ENCODE measurements around the gene MVP.

Gene MVP

GRCh38 chr16:29834079-29834478 lies 13.8 kb downstream of the MVP start:
- Histone ChIP-seq H3K27me3 (ENCODE audit: control insufficient read depth, insufficient read depth, low read length) (no peaks in the 10 kb centered on the region), H3K4me1 (ENCODE audit: control insufficient read depth, insufficient read depth, low read length) (no peaks in the 10 kb centered on the region), H3K9ac (ENCODE audit: low read depth, low read length) (no peak overlapping the region), H3K36me3 (ENCODE audit: control insufficient read depth, insufficient read depth, low read length) (no peaks in the 10 kb centered on the region), H3K9me3 (ENCODE audit: control insufficient read depth, insufficient read depth, low read length) (no peaks in the 10 kb centered on the region), H3K27ac (ENCODE audit: low read depth, low read length) (no peak overlapping the region), H3K4me3 (ENCODE audit: low read depth, low read length) (no peak overlapping the region)

GRCh38 chr16:29835926-29836325 lies 15.7 kb downstream of the MVP start:
- no peaks in the 10 kb centered on the region for H3K9me3 ChIP-seq (ENCODE audit: control insufficient read depth, insufficient read depth, low read length)
- no peak overlapping the region for H3K4me3 ChIP-seq (ENCODE audit: low read depth, low read length)
- no peak overlapping the region for H3K9ac ChIP-seq (ENCODE audit: low read depth, low read length)
- no peaks in the 10 kb centered on the region for H3K4me1 ChIP-seq (ENCODE audit: control insufficient read depth, insufficient read depth, low read length)
- H3K27me3 ChIP-seq (ENCODE audit: control insufficient read depth, insufficient read depth, low read length) = no peaks in the 10 kb centered on the region
- H3K36me3 ChIP-seq (ENCODE audit: control insufficient read depth, insufficient read depth, low read length) = no peaks in the 10 kb centered on the region
- H3K27ac ChIP-seq (ENCODE audit: low read depth, low read length) = no peak overlapping the region

GRCh38 chr16:29836623-29837022 lies 16.4 kb downstream of the MVP start:
- H3K27me3 ChIP-seq (ENCODE audit: control insufficient read depth, insufficient read depth, low read length) = no peaks in the 10 kb centered on the region
- no peak overlapping the region for H3K9ac ChIP-seq (ENCODE audit: low read depth, low read length)
- no peaks in the 10 kb centered on the region for H3K36me3 ChIP-seq (ENCODE audit: control insufficient read depth, insufficient read depth, low read length)
- no peaks in the 10 kb centered on the region for H3K4me1 ChIP-seq (ENCODE audit: control insufficient read depth, insufficient read depth, low read length)
- no peaks in the 10 kb centered on the region for H3K9me3 ChIP-seq (ENCODE audit: control insufficient read depth, insufficient read depth, low read length)
- H3K4me3 ChIP-seq (ENCODE audit: low read depth, low read length) = no peak overlapping the region
- H3K27ac ChIP-seq (ENCODE audit: low read depth, low read length) = no peak overlapping the region

GRCh38 chr16:29837841-29838240 lies 17.6 kb downstream of the MVP start:
- Histone ChIP-seq H3K27me3 (ENCODE audit: control insufficient read depth, insufficient read depth, low read length) (no peaks in the 10 kb centered on the region), H3K4me3 (ENCODE audit: low read depth, low read length) (no peak overlapping the region), H3K9me3 (ENCODE audit: control insufficient read depth, insufficient read depth, low read length) (no peaks in the 10 kb centered on the region), H3K9ac (ENCODE audit: low read depth, low read length) (no peak overlapping the region), H3K27ac (ENCODE audit: low read depth, low read length) (no peak overlapping the region), H3K36me3 (ENCODE audit: control insufficient read depth, insufficient read depth, low read length) (no peaks in the 10 kb centered on the region), H3K4me1 (ENCODE audit: control insufficient read depth, insufficient read depth, low read length) (no peaks in the 10 kb centered on the region)

GRCh38 chr16:29839822-29840221 lies 19.6 kb downstream of the MVP start:
- H3K36me3 ChIP-seq (ENCODE audit: control insufficient read depth, insufficient read depth, low read length) = no peaks in the 10 kb centered on the region
- no peaks in the 10 kb centered on the region for H3K9me3 ChIP-seq (ENCODE audit: control insufficient read depth, insufficient read depth, low read length)
- H3K9ac ChIP-seq (ENCODE audit: low read depth, low read length) = no peak overlapping the region
- no peak overlapping the region for H3K27ac ChIP-seq (ENCODE audit: low read depth, low read length)
- no peak overlapping the region for H3K4me3 ChIP-seq (ENCODE audit: low read depth, low read length)
- H3K4me1 ChIP-seq (ENCODE audit: control insufficient read depth, insufficient read depth, low read length) = no peaks in the 10 kb centered on the region
- H3K27me3 ChIP-seq (ENCODE audit: control insufficient read depth, insufficient read depth, low read length) = no peaks in the 10 kb centered on the region

GRCh38 chr16:29840240-29840639 lies 20.0 kb downstream of the MVP start:
- Histone ChIP-seq H3K9ac (ENCODE audit: low read depth, low read length) (no peak overlapping the region), H3K4me1 (ENCODE audit: control insufficient read depth, insufficient read depth, low read length) (no peaks in the 10 kb centered on the region), H3K9me3 (ENCODE audit: control insufficient read depth, insufficient read depth, low read length) (no peaks in the 10 kb centered on the region), H3K4me3 (ENCODE audit: low read depth, low read length) (no peak overlapping the region), H3K36me3 (ENCODE audit: control insufficient read depth, insufficient read depth, low read length) (no peaks in the 10 kb centered on the region), H3K27ac (ENCODE audit: low read depth, low read length) (no peak overlapping the region), H3K27me3 (ENCODE audit: control insufficient read depth, insufficient read depth, low read length) (no peaks in the 10 kb centered on the region)

GRCh38 chr16:29841631-29842030 lies 21.4 kb downstream of the MVP start:
- H3K36me3 ChIP-seq (ENCODE audit: control insufficient read depth, insufficient read depth, low read length) = no peaks in the 10 kb centered on the region
- H3K27ac ChIP-seq (ENCODE audit: low read depth, low read length) = no peak overlapping the region
- no peaks in the 10 kb centered on the region for H3K27me3 ChIP-seq (ENCODE audit: control insufficient read depth, insufficient read depth, low read length)
- no peak overlapping the region for H3K9ac ChIP-seq (ENCODE audit: low read depth, low read length)
- H3K9me3 ChIP-seq (ENCODE audit: control insufficient read depth, insufficient read depth, low read length) = no peaks in the 10 kb centered on the region
- H3K4me3 ChIP-seq (ENCODE audit: low read depth, low read length) = no peak overlapping the region
- H3K4me1 ChIP-seq (ENCODE audit: control insufficient read depth, insufficient read depth, low read length) = no peaks in the 10 kb centered on the region

- no peak overlapping the region for H3K9ac ChIP-seq (ENCODE audit: low read depth, low read length)
- no peak overlapping the region for H3K27ac ChIP-seq (ENCODE audit: low read depth, low read length)
- H3K36me3 ChIP-seq (ENCODE audit: control insufficient read depth, insufficient read depth, low read length) = no peaks in the 10 kb centered on the region
- H3K27me3 ChIP-seq (ENCODE audit: control insufficient read depth, insufficient read depth, low read length) = no peaks in the 10 kb centered on the region
- no peaks in the 10 kb centered on the region for H3K4me1 ChIP-seq (ENCODE audit: control insufficient read depth, insufficient read depth, low read length)
- H3K4me3 ChIP-seq (ENCODE audit: low read depth, low read length) = no peak overlapping the region
- H3K9me3 ChIP-seq (ENCODE audit: control insufficient read depth, insufficient read depth, low read length) = no peaks in the 10 kb centered on the region
Observed at GRCh38 chr16:29842732-29843346, 22.6 kb downstream of the MVP start.

- H3K27me3 ChIP-seq (ENCODE audit: control insufficient read depth, insufficient read depth, low read length) = no peaks in the 10 kb centered on the region
- H3K9ac ChIP-seq (ENCODE audit: low read depth, low read length) = no peak overlapping the region
- H3K36me3 ChIP-seq (ENCODE audit: control insufficient read depth, insufficient read depth, low read length) = no peaks in the 10 kb centered on the region
- H3K9me3 ChIP-seq (ENCODE audit: control insufficient read depth, insufficient read depth, low read length) = no peaks in the 10 kb centered on the region
- H3K27ac ChIP-seq (ENCODE audit: low read depth, low read length) = no peak overlapping the region
- no peaks in the 10 kb centered on the region for H3K4me1 ChIP-seq (ENCODE audit: control insufficient read depth, insufficient read depth, low read length)
- no peak overlapping the region for H3K4me3 ChIP-seq (ENCODE audit: low read depth, low read length)
Observed at GRCh38 chr16:29843931-29844330, 23.7 kb downstream of the MVP start.

- Histone ChIP-seq H3K27me3 (ENCODE audit: control insufficient read depth, insufficient read depth, low read length) (no peaks in the 10 kb centered on the region), H3K9me3 (ENCODE audit: control insufficient read depth, insufficient read depth, low read length) (no peaks in the 10 kb centered on the region), H3K27ac (ENCODE audit: low read depth, low read length) (no peak overlapping the region), H3K4me3 (ENCODE audit: low read depth, low read length) (no peak overlapping the region), H3K4me1 (ENCODE audit: control insufficient read depth, insufficient read depth, low read length) (no peaks in the 10 kb centered on the region; the same call in 1 of the 2 replicates), H3K9ac (ENCODE audit: low read depth, low read length) (no peak overlapping the region), H3K36me3 (ENCODE audit: control insufficient read depth, insufficient read depth, low read length) (no peaks in the 10 kb centered on the region)
Observed at GRCh38 chr16:29844575-29845331, 24.5 kb downstream of the MVP start.

GRCh38 chr16:29845656-29846055 lies 25.4 kb downstream of the MVP start:
- no peak overlapping the region for H3K4me3 ChIP-seq (ENCODE audit: low read depth, low read length)
- H3K9me3 ChIP-seq (ENCODE audit: control insufficient read depth, insufficient read depth, low read length) = no peaks in the 10 kb centered on the region
- no peaks in the 10 kb centered on the region for H3K36me3 ChIP-seq (ENCODE audit: control insufficient read depth, insufficient read depth, low read length)

More at GRCh38 chr16:29845656-29846055, 25.4 kb downstream of the MVP start:
- no peak overlapping the region for H3K9ac ChIP-seq (ENCODE audit: low read depth, low read length)
- H3K27me3 ChIP-seq (ENCODE audit: control insufficient read depth, insufficient read depth, low read length) = no peaks in the 10 kb centered on the region
- H3K27ac ChIP-seq (ENCODE audit: low read depth, low read length) = no peak overlapping the region
- no peaks in the 10 kb centered on the region; the same call in 1 of the 2 replicates for H3K4me1 ChIP-seq (ENCODE audit: control insufficient read depth, insufficient read depth, low read length)
